GM23248 (cell line): Measurements from ENCODE around the gene UBR3. TPM values are rescaled to one million over a fixed set of nuclear protein-coding genes. Genes with fewer than 3 reads are reported as not detected.
A peak's percentile ranks its signal among the peaks of the same experiment; 100 is the strongest.

ENCODE experiments used
- DNase-seq: peaks from one replicate; pipeline ENCODE4 v3.0.0-alpha.2; 2015
- H2AFZ ChIP-seq: fragments of 200-600 bp; sonication (generic); 2 replicates; pipeline ENCODE4 v1.6.1; 2016; ENCODE audit warnings: antibody characterized with exemption
- H3F3A ChIP-seq: fragments of 200-600 bp; sonication (generic); 2 replicates; pipeline ENCODE4 v1.6.1; 2016; ENCODE audit warnings: mild to moderate bottlenecking, antibody characterized with exemption, mixed run types; ENCODE audit not compliant: insufficient read depth
- H3K27ac ChIP-seq: fragments of 200-600 bp; sonication (generic); 2 replicates; pipeline ENCODE4 v1.5.1; 2016; ENCODE audit warnings: mild to moderate bottlenecking
- H3K27me3 ChIP-seq: fragments of 200-600 bp; sonication (generic); replicated peaks from 2 replicates; pipeline ENCODE4 v1.6.1; 2016; ENCODE audit warnings: mild to moderate bottlenecking; ENCODE audit not compliant: insufficient read depth
- H3K36me3 ChIP-seq: fragments of 200-600 bp; sonication (generic); 2 replicates; pipeline ENCODE4 v1.6.1; 2016; ENCODE audit warnings: low read depth, mild to moderate bottlenecking
- H3K4me1 ChIP-seq: fragments of 200-600 bp; sonication (generic); 2 replicates; pipeline ENCODE4 v1.6.1; 2016; ENCODE audit warnings: mild to moderate bottlenecking; ENCODE audit not compliant: insufficient read depth
- H3K4me2 ChIP-seq: fragments of 200-600 bp; sonication (generic); one replicate; pipeline ENCODE4 v1.6.1; 2016; ENCODE audit warnings: mild to moderate bottlenecking; ENCODE audit not compliant: unreplicated experiment
- H3K4me3 ChIP-seq: fragments of 200-600 bp; sonication (generic); 2 replicates; pipeline ENCODE4 v1.5.1; 2016; ENCODE audit warnings: mild to moderate bottlenecking
- H3K79me2 ChIP-seq: fragments of 200-600 bp; sonication (generic); 2 replicates; pipeline ENCODE4 v1.6.1; 2016; ENCODE audit warnings: mild to moderate bottlenecking; ENCODE audit not compliant: insufficient read depth
- H3K9ac ChIP-seq: fragments of 200-600 bp; sonication (generic); 2 replicates; pipeline ENCODE4 v1.6.1; 2016; ENCODE audit warnings: mild to moderate bottlenecking
- H3K9me2 ChIP-seq: fragments of 200-600 bp; sonication (generic); 2 replicates; pipeline ENCODE4 v1.6.1; 2016; ENCODE audit warnings: mixed run types, mild to moderate bottlenecking, moderate library complexity; ENCODE audit not compliant: insufficient read depth
- H3K9me3 ChIP-seq: fragments of 200-600 bp; sonication (generic); one replicate; pipeline ENCODE4 v1.6.1; 2017; ENCODE audit warnings: low read depth
- H4K20me1 ChIP-seq: fragments of 200-600 bp; sonication (generic); 2 replicates; pipeline ENCODE4 v1.6.0; 2016; ENCODE audit not compliant: insufficient read depth
- EZH2 ChIP-seq: fragments of 200-600 bp; sonication (generic); IDR thresholded peaks from 2 replicates; pipeline ENCODE4 v1.6.1; 2018; ENCODE audit warnings: antibody characterized with exemption, mild to moderate bottlenecking; ENCODE audit not compliant: insufficient read depth, poor library complexity, severe bottlenecking
- EZH2phosphoT487 ChIP-seq: fragments of 200-600 bp; sonication (generic); IDR thresholded peaks from 2 replicates; pipeline ENCODE4 v1.6.1; 2018; ENCODE audit warnings: antibody characterized with exemption, moderate library complexity, mild to moderate bottlenecking, low read depth; ENCODE audit not compliant: insufficient read depth
- WGBS, 2 experiments: methylation state at CpG; one replicate each; pipeline ENCODE4 v1.1.6; 2015 to 2017; ENCODE audit warnings: low lambda C conversion rate in 2 of 2, low coverage in 1 of 2; ENCODE audit errors: missing lambda C conversion rate in 2 of 2; 5-methylcytosine and 5-hydroxymethylcytosine counted together
- in situ Hi-C: fragments of 300-500 bp; cut with MboI; formaldehyde crosslinking; loops from 2 replicates; pipeline ENCODE4 v1.15.0; 2020
- polyA plus RNA-seq: library from polyadenylated mRNA; unstranded; fragments of >200 nt; fragmentation: Nextera tagmentation; extraction: Ambion mirVana; gene quantifications from 2 replicates; pipeline ENCODE4 v1.2.1, GENCODE V29; 2016
- total RNA-seq: library from RNA; depleted of rRNA; stranded (reverse); fragments of >200 nt; shearing (Covaris generic); gene quantifications from 2 replicates; pipeline ENCODE4 v1.2.3, GENCODE V29; 2014

Gene UBR3
- total and polyA plus RNA-seq, 2 experiments from 2014 or later: 8.9 to 22.4 TPM

DNA sequence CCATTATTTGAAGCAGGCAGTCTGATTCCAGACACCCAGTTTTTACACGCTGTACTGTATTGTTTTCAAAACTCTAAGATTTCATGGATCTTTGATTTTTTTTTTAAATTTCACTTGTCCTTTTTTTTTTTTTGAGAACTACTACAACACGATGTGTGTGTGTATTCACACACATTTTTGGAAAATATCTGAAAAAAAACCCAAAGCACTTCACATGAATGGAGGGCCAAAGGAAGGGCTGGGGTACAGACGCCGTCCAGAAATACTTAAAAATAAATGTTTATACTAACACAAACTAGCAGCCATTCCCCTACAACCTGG lies 28.9 kb upstream of the UBR3 start:
- in situ Hi-C loops: no loop called here
- H3K27me3 ChIP-seq: no peaks in the 10 kb centered on the region
- peak overlapping the region; percentile 89 for H3K27ac ChIP-seq

DNA sequence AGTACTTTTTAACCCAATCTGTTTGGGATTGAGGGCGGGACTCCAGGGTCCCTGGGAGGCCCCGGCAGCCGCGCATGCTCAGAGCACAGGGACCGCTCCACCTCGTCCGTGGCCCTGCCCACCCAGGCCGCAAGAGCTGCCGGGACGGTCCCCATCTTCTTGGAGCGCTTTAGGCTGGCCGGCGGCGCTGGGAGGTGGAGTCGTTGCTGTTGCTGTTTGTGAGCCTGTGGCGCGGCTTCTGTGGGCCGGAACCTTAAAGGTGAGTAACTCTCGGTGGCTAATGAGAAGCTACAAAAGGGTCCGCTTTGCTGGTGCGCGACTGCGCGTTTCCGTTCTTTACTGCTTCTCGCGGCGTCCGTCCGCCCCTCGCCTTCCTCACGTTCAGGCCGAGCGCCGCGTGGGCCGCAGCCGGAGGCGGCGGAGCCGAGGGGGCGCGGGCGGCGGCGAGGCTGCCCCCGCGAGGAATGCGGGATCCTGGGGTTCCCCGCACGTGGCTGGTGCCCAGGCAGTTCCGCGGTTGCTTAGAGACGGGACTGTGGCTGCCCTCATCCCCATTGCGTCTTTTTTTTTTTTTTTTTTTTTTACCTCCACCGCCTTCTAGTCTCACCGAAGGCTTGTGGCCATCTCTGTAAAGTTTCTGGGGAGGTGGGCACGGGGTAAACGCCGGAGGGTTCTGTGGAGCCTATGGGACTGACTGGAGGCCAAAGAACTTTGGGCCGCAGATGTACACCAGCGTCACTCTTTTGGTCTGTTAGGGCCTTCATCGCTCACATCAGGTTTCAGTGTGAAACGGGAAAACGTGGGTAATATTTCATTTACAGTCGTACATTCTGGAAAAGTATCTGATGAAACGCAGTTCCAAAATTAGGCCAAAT lies 28.3 kb upstream of the UBR3 start, which contains the start of gene SSB:
SSB (plus strand) TSS at position 154 of the 875 bp plus-strand sequence. CDS start 2,090 bp downstream, outside the sequence.
- Histone ChIP-seq H3F3A (no peaks in the 10 kb centered on the region), H3K9me3 (no peaks in the 10 kb centered on the region), H3K9me2 (no peaks in the 10 kb centered on the region), H3K36me3 (peaks cover 21% of the 10 kb centered on the region), H4K20me1 (no peaks in the 10 kb centered on the region), H3K4me3 (peak within 1 kb of the TSS; percentile 97), H2AFZ (peak within 1 kb of the TSS; percentile 96), H3K9ac (peak within 1 kb of the TSS; percentile 92), H3K27ac (peak within 1 kb of the TSS; percentile 89), H3K27me3 (no peaks in the 10 kb centered on the region), H3K79me2 (peaks cover 51% of the 10 kb centered on the region), H3K4me1 (0 out of 2 replicates have a peak, but pooled peaks cover 4% of the 10 kb centered on the region), H3K4me2 (peak within 1 kb of the TSS; percentile 97)
- in situ Hi-C loops: no loop called here
- TF ChIP-seq EZH2phosphoT487 (no peak), EZH2 (no peak)
- DNase-seq: peak; percentile 96
- 1 to 2% methylated on average over 67 of the region's 67 CpGs for WGBS, 2 experiments

More for the DNA sequence above, 28.9 kb upstream of the UBR3 start:
- H2AFZ ChIP-seq: peak overlapping the region; percentile 96
- H3K4me2 ChIP-seq: peak overlapping the region; percentile 97
- H4K20me1 ChIP-seq: no peaks in the 10 kb centered on the region
- peak overlapping the region; percentile 92 for H3K9ac ChIP-seq
- peak overlapping the region; percentile 97 for H3K4me3 ChIP-seq
- 2 to 7% methylated on average over 4 of the region's 4 CpGs for WGBS, 2 experiments
- no peaks in the 10 kb centered on the region for H3F3A ChIP-seq
- H3K9me3 ChIP-seq: no peaks in the 10 kb centered on the region
- 0 out of 2 replicates have a peak, but pooled peaks cover 4% of the 10 kb centered on the region for H3K4me1 ChIP-seq
- no peak for DNase-seq
- H3K79me2 ChIP-seq: peaks cover 45% of the 10 kb centered on the region
- TF ChIP-seq EZH2phosphoT487: no peak
- TF ChIP-seq EZH2: no peak
- H3K36me3 ChIP-seq: peaks cover 21% of the 10 kb centered on the region
- H3K9me2 ChIP-seq: no peaks in the 10 kb centered on the region

DNA sequence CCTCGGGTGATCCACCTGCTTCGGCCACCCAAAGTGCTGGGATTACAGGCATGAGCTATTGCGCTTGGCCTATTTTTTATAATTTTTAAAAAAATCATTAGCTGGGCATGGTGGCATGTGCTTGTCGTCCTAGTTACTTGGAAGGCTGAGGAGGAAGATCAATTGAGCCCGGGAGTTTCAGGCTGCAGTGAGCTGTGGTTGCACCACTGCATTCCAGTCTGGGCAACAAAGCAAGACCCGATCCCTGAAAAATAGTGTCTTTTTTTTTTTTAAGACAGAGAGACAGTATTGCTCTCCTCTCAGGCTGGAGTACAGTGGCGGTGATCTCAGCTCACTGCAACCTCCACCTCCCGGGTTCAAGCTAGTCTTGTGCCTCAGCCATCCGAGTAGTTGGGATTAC lies 23.8 kb upstream of the UBR3 start:
- H3K79me2 ChIP-seq: peaks cover 73% of the 10 kb centered on the region
- no peak for DNase-seq
- peaks cover 54% of the 10 kb centered on the region for H3K36me3 ChIP-seq
- H3K9me3 ChIP-seq: no peaks in the 10 kb centered on the region
- in situ Hi-C loops: no loop called here
- no peaks in the 10 kb centered on the region for H3K9me2 ChIP-seq
- H3K27ac ChIP-seq: no peak overlapping the region
- H3K4me2 ChIP-seq: no peak overlapping the region
- no peak overlapping the region for H3K9ac ChIP-seq
- no peaks in the 10 kb centered on the region for H3K27me3 ChIP-seq
- no peak overlapping the region for H2AFZ ChIP-seq
- no peak overlapping the region for H3K4me3 ChIP-seq
- peaks cover 23% of the 10 kb centered on the region for H3K4me1 ChIP-seq
- no peaks in the 10 kb centered on the region for H4K20me1 ChIP-seq
- 85 to 88% methylated on average over 9 of the region's 9 CpGs for WGBS, 2 experiments
- TF ChIP-seq EZH2phosphoT487 (no peak), EZH2 (no peak)
- peaks cover 31% of the 10 kb centered on the region for H3F3A ChIP-seq

DNA sequence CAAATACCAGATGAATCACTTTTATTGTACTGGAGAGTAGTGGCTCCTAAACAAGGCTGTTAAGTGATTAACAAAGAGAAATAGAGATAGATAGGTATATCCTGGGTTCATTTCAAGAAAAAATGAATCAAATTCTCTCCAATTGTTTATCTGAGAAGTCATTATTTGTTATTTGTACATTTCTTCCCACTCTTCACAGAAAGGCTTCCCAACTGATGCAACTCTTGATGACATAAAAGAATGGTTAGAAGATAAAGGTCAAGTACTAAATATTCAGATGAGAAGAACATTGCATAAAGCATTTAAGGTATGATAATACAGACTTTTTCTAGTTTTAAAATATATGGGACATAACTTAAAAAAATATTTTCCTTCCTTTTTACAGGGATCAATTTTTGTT lies 20.7 kb upstream of the UBR3 start:
- H3K79me2 ChIP-seq: peaks cover 53% of the 10 kb centered on the region
- peaks cover 74% of the 10 kb centered on the region for H3K36me3 ChIP-seq
- no peak overlapping the region for H3K4me2 ChIP-seq
- H3F3A ChIP-seq: peaks cover 44% of the 10 kb centered on the region
- H4K20me1 ChIP-seq: no peaks in the 10 kb centered on the region
- H3K27me3 ChIP-seq: no peaks in the 10 kb centered on the region
- H2AFZ ChIP-seq: no peak overlapping the region
- in situ Hi-C loops: no loop called here
- no peaks in the 10 kb centered on the region for H3K9me3 ChIP-seq
- TF ChIP-seq EZH2 (no peak), EZH2phosphoT487 (no peak)
- no peak for DNase-seq
- H3K4me3 ChIP-seq: no peak overlapping the region
- peaks cover 20% of the 10 kb centered on the region for H3K4me1 ChIP-seq
- H3K9me2 ChIP-seq: no peaks in the 10 kb centered on the region
- no peak overlapping the region for H3K9ac ChIP-seq
- H3K27ac ChIP-seq: peak overlapping the region; percentile 17; the same call in 1 of the 2 replicates
